NCI-H2029 (cell line): Measurements from ENCODE around the gene CYCS.
"Not testable (repeated sequence)": the region's sequence is repeated elsewhere in the genome, so short reads cannot be mapped to it uniquely, and the experiment has no call there.

Experiments
- DNase-seq: peaks from one replicate; lab custom pipeline; 2025; lab: John Stamatoyannopoulos, UW

CYCS gene

GRCh38 chr7:25118048-25118753, 6.9 kb downstream of the CYCS start:
- DNase-seq, result no peak

- DNase-seq, result no peak
Observed at GRCh38 chr7:25117226-25118047, 7.6 kb downstream of the CYCS start.

GRCh38 chr7:25116621-25117020, 8.4 kb downstream of the CYCS start:
- no peak for DNase-seq

GRCh38 chr7:25110514-25110913, 14.5 kb downstream of the CYCS start:
- not testable (repeated sequence) for DNase-seq

- no peak for DNase-seq
Observed at GRCh38 chr7:25109276-25109675, 15.8 kb downstream of the CYCS start.

GRCh38 chr7:25105911-25106310, 19.1 kb downstream of the CYCS start:
- DNase-seq, result no peak

- no peak for DNase-seq
Observed at GRCh38 chr7:25103773-25104172, 21.3 kb downstream of the CYCS start.

- no peak for DNase-seq
Observed at GRCh38 chr7:25101817-25102216, 23.2 kb downstream of the CYCS start.

- DNase-seq, result peak; percentile 48
Observed at GRCh38 chr7:25098096-25099046, 26.7 kb downstream of the CYCS start.

- DNase-seq, result no peak
Observed at GRCh38 chr7:25095516-25096345, 29.3 kb downstream of the CYCS start.

- DNase-seq, result peak; percentile 36
Observed at GRCh38 chr7:25093268-25093826, 31.7 kb downstream of the CYCS start.

- no peak for DNase-seq
Observed at GRCh38 chr7:25091779-25092178, 33.3 kb downstream of the CYCS start.

GRCh38 chr7:25091176-25091575, 33.9 kb downstream of the CYCS start:
- no peak for DNase-seq

GRCh38 chr7:25090374-25090773, 34.7 kb downstream of the CYCS start:
- no peak for DNase-seq

GRCh38 chr7:25087855-25088254, 37.2 kb downstream of the CYCS start:
- no peak for DNase-seq

- DNase-seq, result no peak
Observed at GRCh38 chr7:25084821-25085220, 40.2 kb downstream of the CYCS start.

GRCh38 chr7:25083201-25083600, 41.9 kb downstream of the CYCS start:
- no peak for DNase-seq

GRCh38 chr7:25082041-25082440, 43.0 kb downstream of the CYCS start:
- not testable (repeated sequence) for DNase-seq

- no peak for DNase-seq
Observed at GRCh38 chr7:25077096-25077495, 48.0 kb downstream of the CYCS start.

- DNase-seq, result no peak
Observed at GRCh38 chr7:25075459-25075858, 49.6 kb downstream of the CYCS start.

GRCh38 chr7:25073451-25073850, 51.6 kb downstream of the CYCS start:
- DNase-seq, result no peak
